CD4-positive, alpha-beta T cell treated with Interferon gamma for 1 hour (primary cell): ENCODE measurements around the gene UPF2.
"Not testable (repeated sequence)": the region's sequence is repeated elsewhere in the genome, so short reads cannot be mapped to it uniquely, and the experiment has no call there.

Source experiments
- DNase-seq: peaks from one replicate; pipeline ENCODE4 v3.0.0-alpha.2; 2020

Gene UPF2, protein sequence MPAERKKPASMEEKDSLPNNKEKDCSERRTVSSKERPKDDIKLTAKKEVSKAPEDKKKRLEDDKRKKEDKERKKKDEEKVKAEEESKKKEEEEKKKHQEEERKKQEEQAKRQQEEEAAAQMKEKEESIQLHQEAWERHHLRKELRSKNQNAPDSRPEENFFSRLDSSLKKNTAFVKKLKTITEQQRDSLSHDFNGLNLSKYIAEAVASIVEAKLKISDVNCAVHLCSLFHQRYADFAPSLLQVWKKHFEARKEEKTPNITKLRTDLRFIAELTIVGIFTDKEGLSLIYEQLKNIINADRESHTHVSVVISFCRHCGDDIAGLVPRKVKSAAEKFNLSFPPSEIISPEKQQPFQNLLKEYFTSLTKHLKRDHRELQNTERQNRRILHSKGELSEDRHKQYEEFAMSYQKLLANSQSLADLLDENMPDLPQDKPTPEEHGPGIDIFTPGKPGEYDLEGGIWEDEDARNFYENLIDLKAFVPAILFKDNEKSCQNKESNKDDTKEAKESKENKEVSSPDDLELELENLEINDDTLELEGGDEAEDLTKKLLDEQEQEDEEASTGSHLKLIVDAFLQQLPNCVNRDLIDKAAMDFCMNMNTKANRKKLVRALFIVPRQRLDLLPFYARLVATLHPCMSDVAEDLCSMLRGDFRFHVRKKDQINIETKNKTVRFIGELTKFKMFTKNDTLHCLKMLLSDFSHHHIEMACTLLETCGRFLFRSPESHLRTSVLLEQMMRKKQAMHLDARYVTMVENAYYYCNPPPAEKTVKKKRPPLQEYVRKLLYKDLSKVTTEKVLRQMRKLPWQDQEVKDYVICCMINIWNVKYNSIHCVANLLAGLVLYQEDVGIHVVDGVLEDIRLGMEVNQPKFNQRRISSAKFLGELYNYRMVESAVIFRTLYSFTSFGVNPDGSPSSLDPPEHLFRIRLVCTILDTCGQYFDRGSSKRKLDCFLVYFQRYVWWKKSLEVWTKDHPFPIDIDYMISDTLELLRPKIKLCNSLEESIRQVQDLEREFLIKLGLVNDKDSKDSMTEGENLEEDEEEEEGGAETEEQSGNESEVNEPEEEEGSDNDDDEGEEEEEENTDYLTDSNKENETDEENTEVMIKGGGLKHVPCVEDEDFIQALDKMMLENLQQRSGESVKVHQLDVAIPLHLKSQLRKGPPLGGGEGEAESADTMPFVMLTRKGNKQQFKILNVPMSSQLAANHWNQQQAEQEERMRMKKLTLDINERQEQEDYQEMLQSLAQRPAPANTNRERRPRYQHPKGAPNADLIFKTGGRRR

DNA sequence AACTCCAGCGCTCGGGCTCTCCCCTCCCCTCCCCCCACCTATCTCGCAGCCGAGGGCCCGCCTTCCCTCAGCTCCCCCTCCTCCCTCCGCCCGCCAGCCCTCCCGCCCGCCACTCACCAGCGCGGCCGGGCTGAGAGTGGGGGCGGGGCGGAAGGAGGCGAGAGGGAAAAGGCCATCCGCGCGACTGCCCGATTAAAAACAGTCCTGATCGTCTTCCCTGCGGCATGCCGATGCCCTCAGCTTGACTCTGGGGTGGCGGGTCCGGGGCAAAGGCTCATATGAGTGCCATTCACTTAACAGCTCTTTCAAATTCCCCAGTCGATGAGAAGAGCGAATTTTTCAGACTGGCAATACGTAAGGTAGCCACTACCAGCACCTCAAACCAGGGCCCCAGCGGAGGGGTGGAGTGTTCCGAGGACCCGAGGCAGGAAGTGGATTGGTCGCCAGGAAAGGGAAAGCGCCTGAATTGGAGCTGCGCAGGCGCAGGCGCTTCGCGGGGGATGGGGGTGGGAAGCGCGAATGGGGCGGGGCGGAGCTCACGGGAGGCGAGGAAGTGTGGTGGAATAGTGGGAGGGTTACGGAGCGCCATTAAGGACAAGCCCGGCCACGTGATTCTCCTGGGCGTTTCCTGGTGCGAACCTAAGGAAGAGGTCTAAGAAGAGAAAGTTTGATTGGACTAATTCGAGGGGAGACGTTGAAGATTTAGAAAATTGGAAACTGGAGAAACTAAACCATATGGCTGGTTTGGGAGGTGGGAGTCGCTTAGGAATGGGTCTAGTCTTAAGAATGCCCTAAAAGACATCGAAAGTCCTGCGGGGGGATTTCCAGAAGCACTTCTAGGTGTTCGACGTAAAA lies at the start of gene UPF2:
Gene UPF2, minus strand, starts transcription at position 13 of the 855 bp plus-strand sequence. CDS start 7,386 bp downstream, outside the sequence.
- peak; percentile 98 for DNase-seq

DNA sequence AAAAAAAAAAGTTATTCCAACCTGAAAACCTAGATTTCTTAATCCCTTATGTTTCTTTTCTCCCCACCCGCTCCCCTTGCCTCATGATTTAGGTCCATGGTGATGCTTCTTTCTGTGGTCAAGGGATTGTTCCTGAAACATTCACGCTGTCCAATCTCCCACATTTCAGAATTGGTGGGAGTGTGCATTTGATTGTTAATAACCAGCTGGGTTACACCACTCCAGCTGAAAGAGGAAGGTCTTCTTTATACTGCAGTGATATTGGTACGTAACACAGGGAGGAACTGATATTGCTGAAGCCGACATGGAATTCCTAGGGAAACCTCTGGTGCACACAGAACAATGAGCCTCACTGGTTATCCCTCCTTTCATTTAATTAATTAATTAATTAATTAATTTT lies 48.8 kb upstream of the UPF2 start:
- no peak for DNase-seq

DNA sequence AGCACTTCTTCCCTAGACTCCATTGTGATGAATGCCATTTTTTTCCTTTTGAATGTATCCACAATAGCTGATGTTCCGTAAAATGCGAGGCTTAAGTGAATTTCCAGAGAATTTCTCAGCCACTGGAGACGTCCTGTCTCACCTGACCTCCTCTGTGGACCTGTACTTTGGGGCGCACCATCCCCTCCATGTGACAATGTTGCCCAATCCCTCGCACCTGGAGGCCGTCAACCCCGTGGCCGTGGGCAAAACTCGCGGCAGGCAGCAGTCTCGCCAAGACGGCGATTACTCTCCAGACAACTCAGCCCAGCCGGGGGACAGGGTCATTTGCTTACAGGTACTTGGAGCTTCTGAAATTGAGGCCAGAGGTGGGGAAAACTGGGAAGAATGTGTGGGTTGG lies 46.3 kb upstream of the UPF2 start:
- no peak for DNase-seq

DNA sequence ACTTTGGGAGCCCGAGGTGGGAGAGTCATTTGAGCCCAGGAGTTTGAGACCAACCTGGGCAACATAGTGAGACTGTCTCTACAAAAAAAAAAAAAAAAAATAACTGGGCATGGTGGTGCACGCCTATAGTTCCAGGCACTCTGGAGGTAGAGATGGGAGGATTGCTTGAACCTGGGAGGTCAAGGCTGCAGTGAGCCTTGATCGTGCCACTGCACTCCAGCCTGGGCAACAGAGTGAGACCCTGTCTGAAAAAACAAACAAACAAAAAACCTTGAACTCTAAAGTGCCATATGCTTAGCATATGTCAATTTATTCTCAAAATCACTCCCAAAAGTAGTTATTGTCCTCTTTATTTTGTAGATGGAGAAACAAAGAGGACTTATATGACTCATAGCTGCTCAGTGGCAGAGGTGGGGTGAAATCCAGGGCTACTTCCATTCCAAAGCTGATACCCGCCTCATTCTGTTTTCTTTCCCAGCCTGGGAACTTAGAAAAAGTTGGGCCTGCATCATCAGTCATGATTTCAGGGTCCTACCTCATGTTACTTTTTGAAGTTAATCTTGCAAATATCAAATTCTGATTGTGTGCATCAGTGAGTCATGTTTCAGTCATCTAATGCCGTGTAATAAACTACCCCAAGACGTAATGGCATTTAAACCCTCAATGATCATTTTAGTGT lies 39.4 kb upstream of the UPF2 start:
- DNase-seq: no peak

DNA sequence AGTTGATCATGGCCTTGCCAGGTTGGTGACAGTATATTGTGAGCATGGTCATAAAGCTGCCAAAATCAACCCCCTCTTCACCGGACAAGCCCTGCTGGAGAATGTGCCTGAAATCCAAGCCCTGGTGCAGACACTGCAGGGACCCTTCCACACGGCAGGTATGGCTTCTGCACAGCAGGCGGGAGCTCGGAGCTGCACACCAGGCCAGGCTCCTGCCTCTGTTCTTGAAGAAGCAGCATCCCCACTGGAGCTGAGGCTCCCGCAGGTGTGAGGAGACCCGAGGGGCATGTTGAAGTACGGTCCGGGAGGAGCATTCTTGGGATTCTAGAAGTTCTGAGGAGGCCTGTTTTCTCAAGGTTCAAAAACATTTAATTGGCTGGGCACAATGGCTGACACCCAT lies 38.9 kb upstream of the UPF2 start:
- no peak for DNase-seq

DNA sequence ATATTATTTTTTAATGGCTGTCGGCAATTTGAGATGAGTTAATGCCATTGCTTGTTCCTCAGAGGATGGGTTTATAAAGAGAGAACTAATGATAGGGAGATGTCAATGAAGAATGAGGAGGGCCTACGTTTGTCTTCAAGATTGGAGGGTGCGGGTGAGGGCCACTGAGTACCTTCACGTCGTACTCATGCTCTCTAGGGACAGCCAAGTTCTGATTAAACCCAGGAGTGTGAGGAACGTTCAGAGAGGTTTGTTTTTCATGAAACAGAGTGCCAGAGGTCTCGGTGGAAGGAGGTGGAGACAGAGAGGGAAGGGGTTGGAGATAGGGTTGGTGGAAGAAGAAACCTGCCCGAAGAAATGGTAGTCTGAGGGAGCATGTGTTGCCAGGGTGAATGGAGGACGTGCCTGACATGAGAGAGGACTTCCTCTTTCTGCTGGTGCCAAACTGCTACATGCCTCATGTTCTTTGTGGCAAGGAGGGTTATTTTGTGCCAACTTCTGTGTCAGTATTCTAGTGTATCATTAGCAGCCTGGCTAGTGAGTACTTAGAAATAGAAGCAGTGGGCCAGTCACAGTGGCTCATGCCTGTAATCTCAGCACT lies 35.1 kb upstream of the UPF2 start:
- DNase-seq: peak; percentile 19

DNA sequence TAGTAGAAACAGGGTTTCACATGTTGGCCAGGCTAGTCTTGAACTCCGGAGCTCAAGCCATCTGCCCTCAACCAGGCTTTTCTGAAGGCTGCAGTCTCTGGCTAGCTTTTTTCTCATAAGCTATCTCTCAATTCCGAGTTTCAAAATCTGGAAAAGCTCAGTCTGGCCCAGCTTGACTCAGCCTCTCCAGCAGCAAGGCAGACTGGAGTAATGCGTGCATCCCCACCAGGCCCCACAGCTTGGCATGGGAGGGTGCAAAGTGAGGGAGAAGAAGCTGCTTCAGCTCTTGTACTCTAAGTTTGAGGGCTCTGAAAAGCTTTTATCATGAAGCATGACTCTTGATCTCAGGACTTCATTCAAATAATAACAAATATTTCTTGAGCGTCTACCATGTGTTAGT lies 30.9 kb upstream of the UPF2 start:
- DNase-seq: no peak

DNA sequence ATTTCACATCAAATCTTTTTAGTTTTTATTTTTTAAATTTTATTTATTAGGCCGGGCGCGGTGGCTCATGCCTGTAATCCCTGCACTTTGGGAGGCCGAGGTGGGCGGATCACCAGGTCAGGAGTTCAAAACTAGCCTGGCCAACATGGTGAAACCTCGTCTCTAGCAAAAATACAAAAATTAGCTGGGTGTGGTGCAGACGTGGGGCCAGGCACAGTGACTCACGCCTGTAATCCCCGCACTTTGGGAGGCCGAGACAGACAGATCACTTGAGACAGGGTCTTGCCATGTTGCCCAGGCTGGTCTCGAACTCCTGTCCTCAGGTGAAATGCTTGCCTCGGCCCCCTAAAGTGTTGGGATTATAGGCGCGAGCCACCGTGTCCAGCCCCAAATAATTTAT lies 28.8 kb upstream of the UPF2 start:
- not testable (repeated sequence) for DNase-seq

DNA sequence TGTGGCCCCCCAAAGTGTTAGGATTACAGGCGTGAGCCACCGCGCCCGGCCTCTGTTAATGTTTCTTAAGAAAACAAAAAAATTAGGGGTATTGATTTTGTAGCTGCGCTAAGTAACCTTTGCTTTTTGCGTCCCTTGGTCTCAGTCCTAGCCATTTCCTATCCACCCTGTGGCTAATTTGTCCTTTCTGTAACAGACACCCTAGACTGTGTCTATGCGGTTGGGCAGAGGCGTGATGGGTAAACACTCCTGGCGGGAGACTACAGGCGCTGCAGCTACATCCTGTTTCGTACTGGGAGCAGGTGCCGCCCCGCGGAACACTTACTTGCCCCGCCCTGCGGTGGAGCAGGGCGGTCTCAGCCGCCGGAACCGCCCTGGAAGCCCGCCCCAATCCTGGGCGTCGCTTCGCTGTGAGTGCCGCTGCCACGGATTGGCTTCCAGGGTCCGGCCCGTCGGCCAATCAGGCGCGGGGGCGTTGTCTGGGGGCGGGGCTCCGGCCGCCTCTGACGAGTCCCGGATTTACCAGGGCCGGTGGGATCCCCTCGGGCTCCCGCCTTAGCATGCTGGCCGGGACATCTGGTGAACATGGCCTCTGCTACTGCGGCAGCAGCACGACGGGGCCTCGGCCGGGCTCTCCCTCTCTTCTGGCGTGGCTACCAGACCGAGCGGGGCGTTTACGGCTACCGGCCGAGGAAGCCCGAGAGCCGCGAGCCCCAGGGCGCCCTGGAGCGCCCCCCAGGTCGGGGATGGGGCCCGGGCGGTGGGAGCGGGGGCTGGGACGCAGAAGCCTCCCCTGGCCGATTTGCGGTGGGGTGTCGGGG lies 26.1 kb upstream of the UPF2 start, which contains the start of gene DHTKD1:
Gene DHTKD1, plus strand, starts transcription at position 506 of the 821 bp plus-strand sequence. Its CDS starts 80 bp downstream, at position 586.
- DNase-seq: peak; percentile 97

DNA sequence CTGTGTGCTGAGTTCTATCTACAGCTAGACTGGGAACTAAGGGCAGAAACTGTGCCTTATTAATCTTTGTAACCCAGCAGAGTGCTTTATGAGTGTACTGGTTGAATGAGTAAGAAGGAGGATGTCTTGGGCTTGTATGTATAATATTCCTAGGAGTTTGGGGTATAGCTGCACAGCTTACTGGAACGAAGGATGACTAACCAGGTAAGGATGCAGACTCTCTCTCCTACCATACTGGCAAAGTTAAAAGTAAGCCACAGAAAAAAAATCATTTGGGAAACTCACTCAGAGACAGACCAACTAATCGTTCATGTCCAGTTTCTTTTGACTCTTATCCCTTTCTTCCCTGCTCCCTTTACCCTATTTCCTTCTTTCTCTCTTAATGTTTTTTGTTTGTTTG lies 24.7 kb upstream of the UPF2 start:
- no peak for DNase-seq

DNA sequence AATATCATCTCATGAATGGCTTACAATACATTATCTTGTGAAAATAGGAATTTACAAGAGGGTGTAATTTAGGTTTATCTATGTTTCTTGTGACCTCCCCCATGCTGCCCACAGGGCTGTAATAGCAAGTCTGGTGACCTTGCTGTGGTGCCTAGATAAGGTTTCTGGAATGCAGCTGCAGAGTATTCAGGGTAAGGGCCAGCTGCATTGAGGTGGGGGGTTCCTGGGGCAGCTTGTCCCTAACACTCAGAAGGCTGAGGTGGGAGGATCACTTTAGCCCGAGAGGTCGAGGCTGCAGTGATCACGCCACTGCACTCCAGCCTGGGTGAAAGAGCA lies 20.8 kb upstream of the UPF2 start:
- DNase-seq: no peak

DNA sequence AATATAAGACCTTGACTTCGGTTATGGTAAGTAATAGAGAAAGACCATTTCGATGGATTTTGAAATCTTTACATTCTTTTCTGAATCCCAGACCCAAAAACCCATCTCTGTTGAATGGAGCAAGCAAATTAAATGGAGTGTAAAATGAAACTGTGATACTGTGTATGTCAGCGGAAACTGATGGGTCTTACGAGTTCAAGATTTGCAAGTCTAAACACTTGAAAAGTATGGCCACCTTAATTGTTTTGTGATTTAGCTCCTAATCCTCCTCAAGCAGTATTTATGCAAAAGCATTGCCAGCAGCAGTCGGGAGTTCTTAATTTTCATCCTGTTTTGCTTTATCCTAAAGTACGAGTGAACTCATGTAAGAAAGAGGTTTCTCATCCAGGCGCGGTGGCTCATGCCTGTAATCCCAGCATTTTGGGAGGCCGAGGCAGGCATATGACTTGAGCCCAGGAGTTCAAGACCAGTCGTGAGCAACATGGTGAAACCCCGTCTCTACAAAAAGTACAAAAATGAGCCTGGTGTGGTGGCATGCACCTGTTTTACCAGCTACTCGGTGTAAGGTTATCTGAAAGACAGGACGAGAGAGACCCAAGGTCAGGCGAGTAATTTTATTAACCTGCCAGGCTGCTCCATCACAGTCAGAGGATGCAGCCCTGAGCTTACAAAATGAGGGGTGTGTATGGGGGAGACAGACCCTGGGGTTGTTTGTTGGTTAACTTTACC lies 20.3 kb upstream of the UPF2 start:
- DNase-seq: no peak

DNA sequence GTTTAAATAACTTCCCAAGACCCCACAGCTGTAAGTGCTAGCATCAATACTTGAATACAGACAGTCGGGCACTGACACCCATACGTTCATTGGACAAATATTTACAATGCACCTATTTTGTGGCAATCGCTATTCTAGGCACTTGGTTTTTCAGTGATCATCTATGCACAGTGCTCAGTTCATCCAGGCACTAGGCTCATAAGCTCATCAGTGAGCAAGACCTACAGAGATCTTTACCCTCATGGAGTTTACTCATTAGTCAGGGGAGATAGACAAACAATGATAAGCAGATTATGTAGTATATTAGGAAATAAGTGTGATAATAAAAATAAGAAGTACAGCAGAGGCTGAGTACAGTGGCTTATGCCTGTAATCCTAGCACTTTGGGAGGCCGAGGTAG lies 18.5 kb upstream of the UPF2 start:
- DNase-seq: no peak

DNA sequence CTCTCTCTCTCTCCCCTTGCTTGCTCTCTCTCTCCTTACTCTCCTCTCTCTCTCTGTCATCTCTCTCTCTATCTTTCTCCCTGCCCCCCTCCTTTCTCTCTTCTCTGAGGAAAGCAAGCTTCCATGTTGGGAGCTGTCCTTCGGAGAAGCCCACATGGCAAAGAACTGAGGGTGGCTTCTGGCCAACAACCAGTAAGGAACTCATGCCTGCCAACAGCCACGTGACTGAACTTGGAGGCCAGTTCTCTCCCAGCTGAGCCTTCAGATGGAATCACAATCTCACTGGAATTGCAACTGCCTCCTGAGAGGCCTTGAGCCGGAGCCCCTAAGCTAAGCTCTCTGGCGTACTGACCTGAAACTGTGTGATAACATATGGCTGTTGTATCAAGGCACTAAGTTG lies 14.1 kb upstream of the UPF2 start:
- no peak for DNase-seq

DNA sequence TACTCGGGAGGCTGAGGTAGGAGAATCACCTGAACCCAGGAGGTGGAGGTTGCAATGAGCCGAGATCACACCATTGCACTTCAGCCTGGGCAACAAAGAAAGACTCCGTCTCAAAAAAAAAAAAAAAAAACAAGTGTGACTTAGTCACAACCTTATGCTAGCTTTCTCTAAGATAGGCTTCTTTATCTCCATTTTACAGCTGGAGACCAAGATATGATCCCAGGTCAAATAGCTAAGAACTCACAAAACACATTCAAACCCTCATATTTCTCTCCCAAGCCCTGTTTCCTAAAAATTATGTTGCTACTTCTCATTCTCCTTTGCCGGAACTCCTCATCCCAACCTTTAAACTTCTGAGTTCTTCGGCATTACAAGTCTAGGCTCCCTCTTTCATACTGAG lies 13.1 kb upstream of the UPF2 start:
- DNase-seq: no peak

DNA sequence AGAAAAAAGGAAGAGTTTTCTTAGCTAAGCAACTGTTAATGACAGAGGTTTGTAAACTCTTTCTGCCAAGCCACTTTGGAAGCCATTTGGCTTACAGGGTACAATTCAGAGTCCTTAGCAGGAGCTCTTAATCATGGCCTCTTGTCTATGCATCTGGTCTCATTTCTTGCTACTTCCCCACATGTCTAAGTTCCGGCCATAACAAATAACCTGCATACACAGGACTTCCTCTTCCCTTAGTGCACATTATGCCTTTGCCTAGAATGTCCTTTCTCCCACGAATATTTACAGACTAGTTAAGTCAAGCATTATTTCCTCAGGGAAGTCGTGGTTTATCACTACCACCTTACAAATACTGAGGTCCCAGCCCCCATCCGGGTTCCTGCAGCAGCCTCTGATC lies 8.6 kb upstream of the UPF2 start:
- no peak for DNase-seq

DNA sequence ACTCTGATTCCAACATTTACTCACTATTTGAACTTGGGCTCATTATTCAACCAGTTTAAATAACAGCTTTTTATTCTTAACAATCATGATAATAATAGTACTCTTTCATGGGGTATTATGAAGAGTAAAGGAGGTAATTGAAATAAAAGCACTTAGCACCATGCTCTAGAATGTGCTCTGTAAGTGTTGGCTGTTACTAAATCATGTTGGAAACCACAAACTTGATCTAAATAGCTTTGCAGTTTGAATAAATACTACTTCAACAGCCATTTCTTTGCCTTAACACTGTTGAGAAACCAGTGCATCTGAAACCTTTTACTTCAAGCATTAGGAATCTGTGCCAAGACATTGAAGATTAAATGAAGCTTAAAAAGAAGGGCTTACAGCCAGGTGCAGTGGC lies 7.9 kb upstream of the UPF2 start:
- DNase-seq: no peak

DNA sequence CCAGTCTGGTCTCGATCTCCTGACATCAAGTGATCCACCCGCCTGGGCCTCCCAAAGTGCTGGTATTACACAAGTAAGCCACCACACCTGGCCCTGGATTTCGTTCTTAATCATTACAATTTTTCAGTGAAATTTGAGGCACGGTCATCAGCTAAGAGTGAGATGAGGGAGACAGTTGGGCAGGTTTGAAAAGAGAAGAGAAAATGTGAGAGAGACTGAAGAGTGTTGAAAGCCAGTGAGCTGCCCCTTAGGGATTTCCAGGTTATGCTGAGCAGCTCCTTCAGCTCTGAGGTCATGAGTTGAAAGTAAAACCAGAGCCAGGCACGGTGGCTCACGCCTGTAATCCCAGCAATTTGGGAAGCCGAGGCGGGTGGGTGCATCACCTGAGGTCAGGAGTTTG lies 5.9 kb upstream of the UPF2 start:
- no peak for DNase-seq

DNA sequence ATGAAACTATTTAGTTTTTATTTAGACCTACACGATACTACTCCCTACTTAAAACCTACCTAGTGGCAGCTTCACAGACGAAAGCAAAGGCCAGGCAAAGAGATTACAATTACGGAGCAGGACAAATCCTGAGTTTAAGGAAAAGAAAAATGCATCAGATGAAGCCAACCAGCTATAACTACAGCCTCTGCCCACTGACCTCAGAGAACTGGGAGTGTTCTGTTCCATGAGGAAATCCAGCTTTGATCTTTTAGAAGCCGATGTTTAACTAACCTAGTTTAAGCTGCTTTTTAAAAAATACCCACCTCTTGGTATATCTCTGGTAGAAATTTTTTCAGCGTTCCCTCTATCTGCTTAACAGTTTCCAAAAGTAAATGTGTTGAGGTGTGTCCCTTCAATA lies 3.0 kb upstream of the UPF2 start:
- DNase-seq: no peak

DNA sequence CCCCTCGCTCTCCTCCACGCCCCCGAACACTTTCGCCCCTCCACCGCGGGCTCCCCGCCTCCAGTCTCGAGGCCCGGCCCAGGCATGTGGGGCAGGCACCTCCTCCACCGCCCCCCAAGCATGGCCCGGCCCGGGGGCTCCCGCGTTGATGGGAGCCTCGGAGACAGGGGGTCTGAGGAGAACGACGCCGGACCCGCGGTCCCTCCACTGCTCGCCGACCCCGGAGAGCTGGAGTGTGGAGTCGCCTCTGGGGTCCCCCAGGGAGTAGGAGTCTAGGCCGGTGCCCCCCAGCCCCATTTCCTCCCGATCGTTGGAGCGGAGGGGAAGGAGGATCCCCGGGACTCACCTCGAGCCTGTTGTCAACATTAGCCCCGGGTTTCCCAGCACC lies 206 bp downstream of the UPF2 start:
- peak; percentile 28 for DNase-seq
